ENCODE measurements around the gene IGLL1.
"Not testable (repeated sequence)": the region's sequence is repeated elsewhere in the genome, so short reads cannot be mapped to it uniquely, and the experiment has no call there.

IGLL1 gene

GRCh38 chr22:23626286-23626975, 46.3 kb upstream of the IGLL1 start:
- 0 out of 2 replicates have a peak, but pooled peaks cover 4% of the 10 kb centered on the region for H3K27me3 ChIP-seq (ENCODE audit: insufficient read depth, low read length)
- no peaks in the 10 kb centered on the region for H3K79me2 ChIP-seq (ENCODE audit: insufficient read depth, low read length)
- no peaks in the 10 kb centered on the region for H3K4me1 ChIP-seq (ENCODE audit: insufficient read depth, low read length, severe bottlenecking)
- H3F3A ChIP-seq (ENCODE audit: insufficient read depth, low read length), result no peaks in the 10 kb centered on the region
- H3K9me2 ChIP-seq (ENCODE audit: low read depth, low read length), result no peaks in the 10 kb centered on the region
- no peaks in the 10 kb centered on the region for H4K20me1 ChIP-seq (ENCODE audit: insufficient read depth, low read length)
- H3K27ac ChIP-seq (ENCODE audit: low read depth, low read length, poor library complexity, severe bottlenecking), result no peak overlapping the region
- H3K36me3 ChIP-seq (ENCODE audit: insufficient read depth, low read length), result no peaks in the 10 kb centered on the region
- no peaks in the 10 kb centered on the region for H3K9me3 ChIP-seq (ENCODE audit: low read length)
- no peak overlapping the region for H3K4me3 ChIP-seq (ENCODE audit: low read depth, low read length, poor library complexity, severe bottlenecking)
- H2AFZ ChIP-seq (ENCODE audit: low read length), result no peak overlapping the region
- no peak overlapping the region for H3K4me2 ChIP-seq (ENCODE audit: low read length)
- no peak overlapping the region for H3K9ac ChIP-seq (ENCODE audit: low read length)
- no peak for TF ChIP-seq EZH2 (IDR thresholded peaks at IDR 0.05; ENCODE audit: borderline replicate concordance, low read length)
- TF ChIP-seq CTCF (IDR thresholded peaks at IDR 0.05; ENCODE audit: low read length), result no peak

- Histone ChIP-seq H2AFZ (ENCODE audit: low read length) (no peak overlapping the region), H3K27me3 (ENCODE audit: insufficient read depth, low read length) (0 out of 2 replicates have a peak, but pooled peaks cover 4% of the 10 kb centered on the region), H3K36me3 (ENCODE audit: insufficient read depth, low read length) (no peaks in the 10 kb centered on the region), H3K4me1 (ENCODE audit: insufficient read depth, low read length, severe bottlenecking) (no peaks in the 10 kb centered on the region), H4K20me1 (ENCODE audit: insufficient read depth, low read length) (no peaks in the 10 kb centered on the region), H3K9ac (ENCODE audit: low read length) (no peak overlapping the region), H3K27ac (ENCODE audit: low read depth, low read length, poor library complexity, severe bottlenecking) (no peak overlapping the region), H3K9me2 (ENCODE audit: low read depth, low read length) (no peaks in the 10 kb centered on the region), H3K4me2 (ENCODE audit: low read length) (no peak overlapping the region), H3K4me3 (ENCODE audit: low read depth, low read length, poor library complexity, severe bottlenecking) (no peak overlapping the region), H3K79me2 (ENCODE audit: insufficient read depth, low read length) (no peaks in the 10 kb centered on the region), H3K9me3 (ENCODE audit: low read length) (no peaks in the 10 kb centered on the region), H3F3A (ENCODE audit: insufficient read depth, low read length) (no peaks in the 10 kb centered on the region)
- TF ChIP-seq EZH2 (IDR thresholded peaks at IDR 0.05; ENCODE audit: borderline replicate concordance, low read length), result no peak
- no peak for TF ChIP-seq CTCF (IDR thresholded peaks at IDR 0.05; ENCODE audit: low read length)
Measured at GRCh38 chr22:23622634-23623033, 42.5 kb upstream of the IGLL1 start.

- not testable (repeated sequence) for H3K79me2 ChIP-seq (ENCODE audit: insufficient read depth, low read length); H3K9me2 ChIP-seq (ENCODE audit: low read depth, low read length); H3F3A ChIP-seq (ENCODE audit: insufficient read depth, low read length); H3K27me3 ChIP-seq (ENCODE audit: insufficient read depth, low read length); H3K9ac ChIP-seq (ENCODE audit: low read length); H3K4me2 ChIP-seq (ENCODE audit: low read length); H3K9me3 ChIP-seq (ENCODE audit: low read length); H3K4me3 ChIP-seq (ENCODE audit: low read depth, low read length, poor library complexity, severe bottlenecking); H2AFZ ChIP-seq (ENCODE audit: low read length); H3K4me1 ChIP-seq (ENCODE audit: insufficient read depth, low read length, severe bottlenecking); H3K27ac ChIP-seq (ENCODE audit: low read depth, low read length, poor library complexity, severe bottlenecking); H3K36me3 ChIP-seq (ENCODE audit: insufficient read depth, low read length); H4K20me1 ChIP-seq (ENCODE audit: insufficient read depth, low read length)
Measured at GRCh38 chr22:23621916-23622315, 41.8 kb upstream of the IGLL1 start.

Measured in OCI-LY1 (cell line).